Activated naive CD4-positive, alpha-beta T cell treated with anti-CD3 and anti-CD28 coated beads, Interleukin-2, amount 50 U/mL, for 16 hours (primary cell): ENCODE results near the gene CDH2.

Source experiments
- DNase-seq: peaks from one replicate; pipeline ENCODE4 v3.0.0-alpha.2; 2020

Gene CDH2

DNA sequence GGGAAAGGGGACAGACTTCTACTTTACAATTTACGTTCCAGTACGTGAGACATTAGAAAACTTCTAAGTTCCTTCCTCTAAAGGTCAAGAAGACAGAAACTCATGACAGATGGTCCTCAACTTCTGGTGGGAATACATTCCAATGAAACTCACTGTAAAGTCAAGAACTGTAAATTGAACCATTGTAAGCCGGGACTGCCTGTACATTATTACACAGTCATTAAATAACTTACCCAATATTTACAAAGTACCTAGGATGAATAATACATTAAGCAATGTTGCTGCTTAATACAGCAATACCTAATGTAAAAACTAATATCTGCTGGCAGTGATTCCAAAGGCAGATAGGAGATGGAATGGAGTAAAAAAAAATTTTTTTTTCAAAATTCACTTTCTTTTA is 51.9 kb downstream of the CDH2 start:
- no peak for DNase-seq

DNA sequence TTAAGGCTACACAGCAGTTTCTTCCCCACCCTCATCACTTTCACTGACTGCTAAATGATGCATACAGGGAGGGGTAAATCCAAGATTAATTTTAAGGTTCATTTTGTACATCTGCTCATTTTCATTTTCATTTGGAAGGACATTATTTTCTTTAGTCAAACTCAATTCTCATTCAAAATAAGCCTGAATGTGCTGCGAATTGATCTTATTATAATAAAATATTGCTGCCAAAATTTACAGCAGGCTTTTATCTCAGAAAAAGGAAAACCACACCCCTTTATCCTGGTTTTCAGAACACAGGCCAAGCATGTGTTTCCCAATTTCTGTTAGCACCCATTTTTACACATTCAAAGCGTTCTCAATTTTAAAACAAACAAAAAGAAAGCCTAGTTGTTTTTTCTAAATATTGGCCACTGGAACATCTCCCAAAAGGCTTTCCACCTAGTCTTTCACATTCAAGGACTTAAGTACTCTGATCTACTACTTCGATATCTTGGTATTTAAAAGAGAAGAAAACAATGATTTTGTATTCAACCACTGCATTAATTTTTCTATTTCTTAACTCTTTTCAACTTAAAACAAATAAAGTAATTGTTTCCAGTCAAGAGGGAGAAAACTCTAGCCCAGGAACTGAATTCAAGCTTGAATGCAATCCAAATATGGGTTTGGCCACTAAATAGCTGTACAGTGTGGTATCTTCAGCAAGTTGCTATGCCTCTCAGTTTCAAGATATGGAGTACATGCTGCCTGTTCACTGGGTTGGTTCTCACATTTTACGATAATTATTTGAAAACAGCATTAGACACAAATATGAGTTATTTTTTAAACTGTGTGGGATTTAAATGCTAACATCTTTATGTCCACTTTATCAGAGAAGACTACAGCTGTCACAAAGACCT is 52.5 kb downstream of the CDH2 start:
- no peak for DNase-seq

DNA sequence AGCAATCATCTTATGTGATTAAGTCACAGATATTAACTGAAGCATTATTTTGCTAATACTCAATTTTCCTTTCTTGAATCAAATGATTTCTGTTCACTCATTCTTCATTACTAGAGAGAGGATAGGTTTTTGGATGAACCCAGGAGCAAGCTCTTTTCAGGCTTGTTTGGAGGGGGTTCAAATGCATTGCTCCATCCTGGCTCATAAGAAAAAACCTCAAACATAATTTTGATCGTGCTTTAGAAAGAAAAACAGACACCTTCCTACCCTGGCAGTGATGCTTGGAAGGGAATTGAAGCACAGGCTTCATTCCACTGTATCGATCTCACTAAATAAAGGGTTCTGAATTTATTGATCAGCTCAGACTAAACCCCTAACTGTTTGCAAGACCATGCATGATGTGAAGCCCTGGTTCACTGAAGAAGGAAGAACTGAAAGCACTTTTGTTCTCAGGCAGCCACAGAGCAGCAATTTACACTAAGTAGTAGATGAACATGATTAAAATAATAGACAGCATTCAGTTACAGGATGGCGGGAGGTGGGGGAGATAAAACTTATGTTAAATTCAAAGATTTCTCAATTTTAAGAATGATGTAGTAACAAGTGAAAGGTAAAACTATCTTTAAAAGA is 53.4 kb downstream of the CDH2 start:
- DNase-seq = no peak

DNA sequence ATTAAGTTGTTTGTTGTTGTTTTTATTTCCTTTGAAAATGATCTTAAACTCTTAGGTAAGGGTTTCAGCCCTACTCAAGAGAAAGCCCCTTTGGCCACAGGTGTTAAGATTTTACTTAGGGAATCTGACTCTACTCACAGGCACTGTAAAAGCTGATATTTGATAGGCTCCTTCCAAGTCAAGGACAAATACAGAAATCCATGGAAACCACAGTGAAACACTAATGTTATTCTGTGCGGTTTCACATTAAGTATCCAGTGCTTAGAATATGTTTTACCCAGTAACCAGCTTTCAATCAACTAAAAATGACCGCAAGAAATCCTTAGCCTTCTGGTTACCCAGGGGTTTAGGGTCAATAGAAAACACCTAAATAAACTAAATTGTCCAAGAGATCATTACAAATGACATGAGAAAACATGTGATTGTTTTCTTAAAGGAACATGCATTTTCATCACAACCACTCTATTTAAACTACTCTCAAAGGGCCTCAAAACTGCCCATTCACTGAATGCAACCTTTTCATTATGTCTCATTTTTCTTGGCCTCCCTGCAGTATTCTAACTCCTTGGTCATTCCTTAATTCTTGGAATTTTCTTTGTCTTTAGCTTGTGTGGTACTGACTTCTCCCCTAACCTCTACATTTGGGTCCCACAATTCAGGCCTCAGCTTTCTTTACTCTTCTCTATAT is 56.0 kb downstream of the CDH2 start:
- DNase-seq = no peak

DNA sequence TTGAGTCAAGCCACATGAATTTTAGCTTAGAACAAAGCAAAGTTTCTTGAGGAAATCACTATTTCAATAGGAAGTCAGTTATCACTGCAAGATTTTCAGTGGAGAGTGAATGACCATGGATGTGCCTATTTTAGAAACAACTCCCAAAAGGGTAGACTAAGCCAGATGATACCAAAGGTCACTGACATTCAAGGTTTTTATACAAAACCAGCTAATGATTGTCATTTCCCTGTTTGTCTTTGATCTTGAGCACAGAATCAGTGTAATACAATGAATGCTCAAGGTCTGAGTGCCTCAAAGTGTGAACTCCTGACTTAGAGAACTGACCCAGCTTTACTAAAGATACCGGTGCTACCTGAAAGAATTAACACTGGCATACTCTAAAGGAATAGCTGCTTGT is 60.5 kb downstream of the CDH2 start:
- no peak for DNase-seq

DNA sequence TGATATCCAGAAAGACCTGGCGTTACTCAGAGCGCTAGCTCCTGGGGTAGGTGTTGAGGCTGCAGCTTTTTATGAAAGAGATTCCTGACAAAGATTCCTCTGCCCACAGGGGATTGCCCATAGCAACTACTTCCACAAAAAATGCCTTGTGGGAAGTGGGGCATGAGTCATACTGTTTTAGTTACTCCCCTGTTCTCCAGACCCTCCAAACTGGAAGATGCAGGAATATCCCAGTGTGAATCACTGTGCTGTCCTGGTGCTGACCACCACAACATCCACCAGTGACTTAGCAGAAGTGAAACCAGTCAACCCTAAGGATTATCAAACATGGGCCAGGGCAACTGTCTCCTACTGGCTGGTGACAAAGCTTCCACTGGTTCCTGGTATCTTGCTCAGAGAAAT is 61.8 kb downstream of the CDH2 start:
- no peak for DNase-seq

DNA sequence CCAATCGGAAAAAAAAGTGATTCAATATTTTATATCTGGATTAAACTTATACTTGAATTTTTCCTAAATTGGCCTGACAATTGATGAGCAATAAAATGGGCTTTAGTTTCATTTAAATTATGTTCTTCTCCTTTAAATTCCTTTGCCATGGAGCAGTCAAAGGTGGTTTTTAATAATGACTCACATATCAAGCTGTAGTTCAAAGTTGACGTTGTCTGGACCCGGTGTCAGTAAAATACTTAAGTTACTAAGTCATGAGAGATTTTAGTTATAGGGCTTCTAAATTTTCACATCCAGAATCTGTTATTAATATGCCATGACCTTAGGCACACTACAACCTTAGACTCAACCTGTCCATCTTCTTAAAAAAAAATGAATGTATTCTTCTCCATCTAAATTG is 62.5 kb downstream of the CDH2 start:
- DNase-seq = no peak

DNA sequence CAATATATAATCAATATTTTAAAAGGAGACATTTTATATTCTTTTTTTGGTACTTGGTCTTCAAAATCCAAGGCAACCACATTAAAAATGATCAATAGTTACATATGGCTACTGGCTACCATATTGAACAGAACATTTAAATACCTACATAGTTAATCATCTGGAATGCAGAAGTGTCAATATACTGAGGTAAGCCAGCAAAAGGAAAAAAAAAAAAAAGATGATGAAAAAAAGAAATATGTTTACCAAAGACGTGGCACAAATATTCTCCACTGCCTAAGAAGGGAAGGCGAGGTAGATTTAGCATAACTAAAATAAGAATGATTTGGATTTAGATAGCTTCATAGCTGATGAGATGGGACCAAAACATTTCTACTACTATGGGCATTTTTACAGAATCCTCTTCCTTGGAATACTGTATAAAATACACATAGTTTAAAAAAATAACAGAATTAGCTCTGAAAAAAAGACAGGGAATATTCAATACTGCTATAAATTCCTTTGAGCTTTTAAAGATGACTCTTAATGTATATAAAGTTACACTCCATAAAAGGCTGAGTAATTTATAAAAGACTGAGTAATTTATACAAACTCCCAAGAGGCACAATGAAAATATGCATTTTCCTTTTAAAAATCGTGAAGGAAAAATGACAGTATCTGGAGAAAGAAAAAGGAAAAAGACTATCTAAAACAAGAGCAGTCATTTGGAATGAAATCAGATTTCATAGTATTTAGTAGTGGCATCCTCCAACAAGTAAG is 63.5 kb downstream of the CDH2 start:
- DNase-seq = no peak

DNA sequence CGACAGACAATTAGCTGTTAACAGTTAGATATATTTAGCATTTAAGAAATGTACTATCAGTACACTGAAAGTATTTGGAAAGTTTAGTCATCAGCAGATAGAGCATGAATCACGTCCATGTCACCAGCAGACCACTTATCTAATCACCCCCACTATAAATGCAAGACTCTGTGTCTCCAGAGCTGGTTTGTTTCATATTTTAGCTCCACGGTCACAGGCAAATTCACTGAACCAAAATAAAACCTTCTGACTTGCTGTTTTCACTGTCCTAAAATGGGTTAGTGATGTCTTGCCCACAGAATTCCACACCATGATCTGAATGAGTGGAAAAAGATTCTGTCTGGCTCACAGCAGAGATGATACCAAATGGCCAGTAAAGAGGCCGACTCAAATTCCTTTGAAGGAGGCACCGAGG is 64.9 kb downstream of the CDH2 start:
- no peak for DNase-seq

- no peak for DNase-seq
Measured at GRCh38 chr18:28110924-28111323, 66.0 kb downstream of the CDH2 start.

GRCh38 chr18:28109781-28110560 is 67.0 kb downstream of the CDH2 start:
- no peak for DNase-seq

GRCh38 chr18:28108814-28109213 is 68.1 kb downstream of the CDH2 start:
- no peak for DNase-seq

GRCh38 chr18:28108254-28108653 is 68.7 kb downstream of the CDH2 start:
- DNase-seq = no peak

DNA sequence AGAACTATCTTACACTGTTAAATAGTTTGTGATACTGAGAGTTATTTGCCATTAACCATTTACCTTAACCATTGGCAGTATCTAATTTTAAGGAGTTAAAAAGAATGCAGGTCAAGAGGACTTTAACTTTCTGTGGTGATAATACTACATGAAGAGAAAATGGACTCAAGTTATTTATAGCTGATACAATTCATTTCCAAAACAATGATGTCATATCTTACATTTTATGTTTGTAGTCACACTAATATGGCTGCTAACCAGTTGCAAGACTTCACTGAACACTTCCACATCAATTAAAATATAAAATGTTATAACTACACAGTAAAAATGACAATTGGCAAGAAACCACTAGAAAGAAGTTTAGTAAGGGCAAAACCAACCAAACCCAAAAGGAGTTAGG is 77.7 kb downstream of the CDH2 start:
- no peak for DNase-seq

- DNase-seq = no peak
Measured at GRCh38 chr18:28095631-28096030, 81.3 kb downstream of the CDH2 start.

GRCh38 chr18:28095041-28095440 is 81.9 kb downstream of the CDH2 start:
- no peak for DNase-seq

GRCh38 chr18:28091197-28091596 is 85.7 kb downstream of the CDH2 start:
- DNase-seq = no peak

GRCh38 chr18:28088477-28088876 is 88.5 kb downstream of the CDH2 start:
- DNase-seq = no peak

- no peak for DNase-seq
Measured at GRCh38 chr18:28086670-28087552, 90.0 kb downstream of the CDH2 start.

DNA sequence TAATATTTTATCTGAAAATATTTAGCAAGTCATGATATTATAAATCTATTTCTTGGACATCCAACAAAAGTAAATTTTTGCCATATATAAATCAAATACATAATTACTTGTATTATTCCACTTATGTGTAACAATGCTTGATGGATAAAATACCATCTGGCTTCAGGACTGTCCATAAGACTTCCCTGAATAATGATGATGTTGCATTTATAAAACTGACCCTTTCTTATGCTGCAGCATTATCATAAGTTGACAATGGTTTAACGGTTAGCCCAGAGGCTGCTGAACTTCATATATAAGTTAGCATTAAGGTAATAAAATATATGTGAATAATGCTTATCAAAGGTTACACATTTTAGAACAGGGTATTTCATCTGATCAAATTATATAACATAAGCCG is 95.4 kb downstream of the CDH2 start:
- no peak for DNase-seq

- DNase-seq = no peak
Measured at GRCh38 chr18:28080876-28081300, 96.0 kb downstream of the CDH2 start.
